NCI-H1930 (cell line): ENCODE results near the gene GPANK1.

Experiments
- DNase-seq, 2 experiments: peaks; one replicate each; lab custom pipeline; 2025; lab: John Stamatoyannopoulos, UW

Gene GPANK1

GRCh38 chr6:31617010-31617409, 47.8 kb downstream of the GPANK1 start:
- no peak for DNase-seq

GRCh38 chr6:31615748-31616147, 49.0 kb downstream of the GPANK1 start:
- DNase-seq: no peak

- DNase-seq: no peak
These were observed 49.9 kb downstream of the GPANK1 start, which contains the start of gene AIF1 for GRCh38 chr6:31614684-31615578. TSS of gene AIF1 (plus strand) at chr6:31615234. CDS start at chr6:31615330, 96 bp downstream.

- no peak for DNase-seq
These were observed 50.6 kb downstream of the GPANK1 start for GRCh38 chr6:31614075-31614619.
